Progenitor cell of endocrine pancreas (in vitro differentiated cells): ENCODE measurements around the gene TMEM8B. TPM values are rescaled to one million over a fixed set of nuclear protein-coding genes. Genes with fewer than 3 reads are reported as not detected.

Source experiments
- DNase-seq: peaks from one replicate; pipeline ENCODE4 v3.0.0; 2021; ENCODE audit warnings: low spot score; ENCODE audit not compliant: unreplicated experiment
- H3K27ac Mint-ChIP-seq: 2 replicates; pipeline ENCODE4 v1.8.0; 2021; ENCODE audit warnings: mild to moderate bottlenecking, moderate library complexity, mixed read lengths
- H3K27me3 Mint-ChIP-seq: 2 replicates; pipeline ENCODE4 v1.8.0; 2021; ENCODE audit warnings: mixed read lengths
- H3K36me3 Mint-ChIP-seq: 2 replicates; pipeline ENCODE4 v1.8.0; 2022; ENCODE audit warnings: mixed read lengths; ENCODE audit not compliant: insufficient read depth
- H3K4me1 Mint-ChIP-seq: 2 replicates; pipeline ENCODE4 v1.8.0; 2021; ENCODE audit warnings: low read depth, mixed read lengths
- H3K4me3 Mint-ChIP-seq: 2 replicates; pipeline ENCODE4 v1.8.0; 2021; ENCODE audit warnings: low read depth, mild to moderate bottlenecking, moderate library complexity, mixed read lengths
- H3K9me3 Mint-ChIP-seq: 2 replicates; pipeline ENCODE4 v1.8.0; 2021; ENCODE audit warnings: low read depth, mixed read lengths
- CTCF ChIP-seq: fragments of 200-600 bp; sonication (generic); IDR thresholded peaks from one replicate; pipeline ENCODE4 v1.5.0; 2021; ENCODE audit warnings: antibody characterized with exemption, mild to moderate bottlenecking; ENCODE audit not compliant: unreplicated experiment
- total RNA-seq: library from RNA; stranded (reverse); gene quantifications from 2 replicates; pipeline ENCODE4 v1.2.1, GENCODE V29; 2021

TMEM8B gene
- total RNA-seq, 1 donor from 2014 or later, result 24.1 TPM

DNA sequence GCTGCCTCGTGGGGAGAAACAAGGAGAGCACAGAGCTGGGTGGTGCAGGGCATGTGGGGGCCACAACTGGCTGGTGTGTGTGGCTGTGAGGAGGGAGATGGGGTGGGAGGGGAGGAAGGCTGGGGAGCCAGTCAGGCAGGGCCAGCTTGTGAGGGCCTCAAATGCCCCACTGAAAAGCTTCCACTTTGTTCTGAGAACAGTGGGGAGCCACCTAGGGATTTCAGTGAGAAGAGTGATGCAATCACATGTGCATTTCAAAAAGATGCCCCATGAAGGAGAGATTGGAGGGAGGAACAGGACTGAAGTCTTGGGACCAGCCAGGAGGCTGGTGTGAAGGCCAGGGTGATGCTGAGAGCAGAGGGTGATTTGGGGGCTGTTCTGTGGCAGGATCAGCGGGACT is 39.9 kb downstream of the TMEM8B start:
- no peak overlapping the region for H3K4me3 Mint-ChIP-seq
- H3K36me3 Mint-ChIP-seq, result no peaks in the 10 kb centered on the region
- H3K27me3 Mint-ChIP-seq, result peaks cover 11% of the 10 kb centered on the region
- DNase-seq, result no peak
- H3K27ac Mint-ChIP-seq, result no peak overlapping the region
- H3K9me3 Mint-ChIP-seq, result no peaks in the 10 kb centered on the region
- no peak for TF ChIP-seq CTCF
- H3K4me1 Mint-ChIP-seq, result no peaks in the 10 kb centered on the region

DNA sequence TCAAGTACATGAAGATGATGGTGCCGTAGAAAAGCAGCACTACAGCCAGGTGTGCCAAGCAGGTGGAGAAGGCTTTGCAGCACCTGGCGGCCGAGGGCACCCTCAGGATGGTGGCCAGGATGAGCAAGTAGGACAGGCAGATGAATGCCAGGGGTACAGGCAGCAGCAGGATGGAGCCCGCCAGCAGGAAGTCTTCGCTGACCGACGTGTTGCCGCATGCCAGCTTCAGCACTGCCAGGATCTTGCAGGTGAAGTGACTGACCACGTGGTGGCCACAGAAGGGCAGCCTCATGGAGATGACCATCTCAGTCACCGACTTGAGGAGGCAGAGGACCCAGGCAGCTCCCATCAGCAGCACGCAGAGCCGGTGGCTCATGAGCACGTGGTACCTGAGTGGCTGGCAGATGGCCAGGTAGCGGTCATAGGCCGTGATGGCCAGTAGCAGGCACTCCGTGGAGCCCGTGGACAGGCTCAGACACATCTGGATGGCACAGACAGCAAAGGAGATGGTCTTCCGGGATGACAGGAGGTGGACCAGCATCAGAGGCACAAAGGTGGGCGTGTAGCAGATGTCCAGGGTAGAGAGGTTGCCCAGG is 40.7 kb downstream of the TMEM8B start:
- Mint-ChIP-seq H3K4me3 (no peak overlapping the region), H3K36me3 (no peaks in the 10 kb centered on the region)
- no peak for TF ChIP-seq CTCF

DNA sequence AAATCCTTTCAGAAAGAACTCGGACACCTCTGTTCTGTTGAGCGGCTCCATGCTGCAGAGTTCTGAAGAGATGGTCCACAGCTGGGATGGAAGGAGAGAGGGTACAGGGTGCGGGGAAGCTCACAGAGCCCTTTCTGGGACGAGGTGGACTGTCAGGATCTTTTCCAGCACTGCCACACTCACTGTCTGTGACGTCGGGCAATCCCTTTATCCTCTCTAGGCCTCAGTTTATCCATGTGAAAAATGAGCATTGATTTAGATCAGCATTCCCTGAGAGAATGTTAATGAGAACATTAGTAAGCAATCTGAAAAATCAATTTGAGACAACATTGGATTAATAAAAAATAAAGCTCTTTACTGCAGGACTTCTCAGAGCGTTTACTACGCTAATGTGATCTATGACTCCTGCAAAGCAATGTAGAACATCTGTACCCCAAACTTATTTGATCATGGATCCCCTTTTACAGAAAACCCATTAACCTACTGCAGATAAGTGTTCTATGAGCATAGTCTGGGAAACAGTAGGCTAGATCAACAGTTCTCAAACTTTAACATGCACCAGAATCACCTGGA is 41.4 kb downstream of the TMEM8B start, which contains the start of gene OR13J1:
Gene OR13J1 (minus strand): TSS at position 51 of the 573 bp plus-strand sequence. CDS start 0 bp downstream, at position 51.
- Mint-ChIP-seq H3K4me1 (no peaks in the 10 kb centered on the region), H3K36me3 (no peaks in the 10 kb centered on the region), H3K27ac (no peak within 1 kb of the TSS), H3K27me3 (peaks cover 5% of the 10 kb centered on the region), H3K4me3 (no peak within 1 kb of the TSS), H3K9me3 (peaks cover 1% of the 10 kb centered on the region)
- DNase-seq, result no peak
- no peak for TF ChIP-seq CTCF

More for the DNA sequence above, 40.7 kb downstream of the TMEM8B start:
- no peak overlapping the region for H3K27ac Mint-ChIP-seq
- peaks cover 6% of the 10 kb centered on the region for H3K27me3 Mint-ChIP-seq
- H3K9me3 Mint-ChIP-seq, result no peaks in the 10 kb centered on the region
- H3K4me1 Mint-ChIP-seq, result no peaks in the 10 kb centered on the region
- no peak for DNase-seq

DNA sequence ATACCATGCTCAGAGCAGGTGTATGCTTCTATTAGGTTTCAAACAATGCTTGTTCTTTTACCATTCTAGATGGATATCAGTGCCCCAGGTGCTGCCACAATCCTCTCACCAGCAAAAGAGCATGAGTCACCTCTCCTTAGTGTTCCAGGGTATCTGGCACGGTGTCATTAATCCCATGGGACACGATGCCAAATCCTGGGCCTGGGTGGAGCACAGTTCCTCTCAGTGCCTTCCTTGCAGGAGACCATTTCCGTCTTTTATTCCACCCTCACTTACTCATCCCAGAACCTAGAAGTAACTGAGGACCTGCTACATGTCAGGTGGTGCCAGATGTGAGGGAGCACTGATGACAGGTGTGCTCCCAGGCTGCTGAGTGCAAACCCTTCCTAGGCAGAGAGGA is 42.5 kb downstream of the TMEM8B start:
- no peak overlapping the region for H3K27ac Mint-ChIP-seq

DNA sequence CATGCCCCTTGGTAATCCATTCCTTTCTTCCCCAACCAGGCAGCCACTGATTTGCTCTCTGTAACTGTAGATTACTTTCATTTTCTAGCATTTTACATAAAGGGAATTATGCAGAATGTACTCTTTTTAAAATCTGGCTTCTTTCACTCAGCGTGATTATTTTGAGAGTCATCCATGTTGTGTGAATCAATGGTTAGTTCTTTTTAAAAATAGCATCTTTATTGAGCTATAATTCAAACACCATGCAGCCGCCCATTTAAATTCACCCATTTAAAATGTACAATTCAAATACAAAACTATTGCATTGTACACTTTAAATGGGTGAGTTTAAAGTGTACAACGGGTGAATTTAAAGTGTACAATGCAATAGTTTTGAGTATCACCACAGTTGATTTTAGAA is 43.5 kb downstream of the TMEM8B start:
- no peak overlapping the region for H3K27ac Mint-ChIP-seq

More for the DNA sequence above, 42.5 kb downstream of the TMEM8B start:
- no peak for TF ChIP-seq CTCF
- H3K9me3 Mint-ChIP-seq, result peaks cover 8% of the 10 kb centered on the region
- no peaks in the 10 kb centered on the region for H3K27me3 Mint-ChIP-seq
- H3K4me1 Mint-ChIP-seq, result no peaks in the 10 kb centered on the region
- DNase-seq, result no peak
- H3K36me3 Mint-ChIP-seq, result no peaks in the 10 kb centered on the region
- H3K4me3 Mint-ChIP-seq, result no peak overlapping the region

More for the DNA sequence above, 43.5 kb downstream of the TMEM8B start:
- H3K36me3 Mint-ChIP-seq, result no peaks in the 10 kb centered on the region
- no peak for TF ChIP-seq CTCF
- no peaks in the 10 kb centered on the region for H3K4me1 Mint-ChIP-seq
- no peaks in the 10 kb centered on the region for H3K27me3 Mint-ChIP-seq
- DNase-seq, result no peak
- peaks cover 13% of the 10 kb centered on the region for H3K9me3 Mint-ChIP-seq
- H3K4me3 Mint-ChIP-seq, result no peak overlapping the region
